Activated B cell treated with CpG ODN at 0.5 μM for 24 hours (primary cell): Measurements from ENCODE around the gene FAM9C. TPM values are rescaled to one million over a fixed set of nuclear protein-coding genes. Genes with fewer than 3 reads are reported as not detected.
A peak's percentile ranks its signal among the peaks of the same experiment; 100 is the strongest.

ENCODE experiments used
- ATAC-seq: fragments of 200-7000 bp; cut with Tn5 transposase; one replicate; pipeline ENCODE4 v1.10.0; 2021; ENCODE audit warnings: low read depth, mild to moderate bottlenecking, moderate library complexity
- CTCF ChIA-PET: fragments of 350-600 bp; sonication (Branson Sonifier 250); formaldehyde crosslinking; loops from one replicate; lab custom pipeline; 2021; ENCODE audit warnings: antibody characterized with exemption; lab: Charles Lee
- POLR2A ChIA-PET: fragments of 350-600 bp; sonication (Branson Sonifier 250); formaldehyde crosslinking; loops from one replicate; lab custom pipeline; 2021; ENCODE audit warnings: antibody characterized with exemption; lab: Charles Lee
- DNase-seq: peaks from one replicate; pipeline ENCODE4 v3.0.0; 2022
- H3K27ac Mint-ChIP-seq: one replicate; pipeline ENCODE4 v1.8.0; 2020; ENCODE audit warnings: mixed read lengths
- H3K27me3 Mint-ChIP-seq: one replicate; pipeline ENCODE4 v1.8.0; 2021; ENCODE audit warnings: mixed read lengths
- H3K36me3 Mint-ChIP-seq: one replicate; pipeline ENCODE4 v1.8.0; 2021; ENCODE audit warnings: low read depth, mixed read lengths
- H3K4me1 Mint-ChIP-seq: one replicate; pipeline ENCODE4 v1.8.0; 2021; ENCODE audit warnings: mixed read lengths
- H3K4me3 Mint-ChIP-seq: one replicate; pipeline ENCODE4 v1.8.0; 2020; ENCODE audit warnings: mild to moderate bottlenecking, mixed read lengths
- H3K9me3 Mint-ChIP-seq: one replicate; pipeline ENCODE4 v1.8.0; 2020; ENCODE audit warnings: mixed read lengths
- CTCF ChIP-seq: fragments of 200-600 bp; IDR thresholded peaks from one replicate; pipeline ENCODE4 v1.8.0; 2022; ENCODE audit warnings: antibody characterized with exemption, mild to moderate bottlenecking
- intact Hi-C: fragments of 100-400 bp; cut with micrococcal nuclease; formaldehyde crosslinking; loops from one replicate; pipeline ENCODE4 v1.15.1; 2024
- total RNA-seq: library from RNA; stranded (reverse); gene quantifications from 2 replicates; pipeline ENCODE4 v1.2.3, GENCODE V29; 2022

FAM9C gene
- total RNA-seq, 1 donor from 2014 or later, result not detected

DNA sequence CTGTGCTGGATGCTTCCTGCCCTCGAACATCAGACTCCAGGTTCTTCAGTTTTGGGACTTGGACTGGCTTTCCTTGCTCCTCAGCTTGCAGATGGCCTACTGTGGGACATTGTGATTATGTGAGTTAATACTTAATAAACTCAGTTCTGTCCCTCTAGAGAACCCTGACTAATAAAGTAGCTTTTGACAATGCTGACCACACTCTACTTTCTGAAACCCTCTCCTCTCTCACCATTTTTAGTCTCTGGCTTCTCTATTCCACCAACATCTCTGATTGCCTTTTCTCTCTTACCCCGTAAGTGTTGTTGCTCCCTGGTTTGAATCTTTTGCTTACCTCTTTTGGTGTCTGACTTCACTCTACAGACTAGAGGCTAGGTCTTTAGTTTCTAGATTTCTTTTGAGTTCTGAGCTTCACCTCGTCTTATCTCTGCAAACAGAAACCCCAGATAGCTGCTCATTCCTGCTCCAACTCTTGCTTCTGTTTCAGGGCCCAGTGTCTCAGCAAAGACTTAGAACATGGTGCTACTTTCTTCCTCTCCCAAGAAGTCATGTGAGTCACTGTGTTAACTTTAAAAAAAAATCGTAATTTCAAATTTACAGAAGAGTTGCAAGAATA is 58.1 kb downstream of the FAM9C start:
- H3K27ac Mint-ChIP-seq, result peak overlapping the region; percentile 50
- POLR2A ChIA-PET, result interaction anchor here (1.0 to 30.2 kb wide), 3 partner anchors 6 to 105 kb away, joined by 5 to 836 read pairs (median 836); partner anchors contain the start of gene TMSB4X
- H3K27me3 Mint-ChIP-seq, result no peaks in the 10 kb centered on the region
- TF ChIP-seq CTCF, result no peak
- ATAC-seq, result no peak
- no peaks in the 10 kb centered on the region for H3K36me3 Mint-ChIP-seq
- no peak for DNase-seq
- CTCF ChIA-PET, result interaction anchor here (0.8 to 2.9 kb wide), 3 partner anchors 13 to 106 kb away, joined by 3 to 13 read pairs (median 4); no protein-coding TSS in a partner anchor
- H3K9me3 Mint-ChIP-seq, result no peaks in the 10 kb centered on the region
- peak overlapping the region; percentile 20 for H3K4me3 Mint-ChIP-seq
- peaks cover 63% of the 10 kb centered on the region for H3K4me1 Mint-ChIP-seq
- intact Hi-C loops, result loop anchor here (5.0 kb wide), 1 partner anchor 34 kb away; no protein-coding TSS in a partner anchor

Other genes starting within 250 kb of the FAM9C start
- gene TLR7, start 177.5 kb downstream of the FAM9C start, total RNA-seq, result 4.6 and 5.4 TPM in 2 replicates
- gene TLR8, start 138.0 kb downstream of the FAM9C start, total RNA-seq, result 0.20 and 0.22 TPM in 2 replicates
- gene TMSB4X, start 69.5 kb downstream of the FAM9C start, total RNA-seq, result 5,922 and 6,273 TPM in 2 replicates